HG03442 (cell line): ENCODE measurements around the gene PPIB.
"Not testable (repeated sequence)": the region's sequence is repeated elsewhere in the genome, so short reads cannot be mapped to it uniquely, and the experiment has no call there.

Source experiments
- ATAC-seq: cut with Tn5 transposase; IDR thresholded peaks from one replicate; pipeline ENCODE4 v1.9.1; 2021; ENCODE audit warnings: mild to moderate bottlenecking, moderate library complexity; ENCODE audit not compliant: unreplicated experiment

The PPIB gene

DNA sequence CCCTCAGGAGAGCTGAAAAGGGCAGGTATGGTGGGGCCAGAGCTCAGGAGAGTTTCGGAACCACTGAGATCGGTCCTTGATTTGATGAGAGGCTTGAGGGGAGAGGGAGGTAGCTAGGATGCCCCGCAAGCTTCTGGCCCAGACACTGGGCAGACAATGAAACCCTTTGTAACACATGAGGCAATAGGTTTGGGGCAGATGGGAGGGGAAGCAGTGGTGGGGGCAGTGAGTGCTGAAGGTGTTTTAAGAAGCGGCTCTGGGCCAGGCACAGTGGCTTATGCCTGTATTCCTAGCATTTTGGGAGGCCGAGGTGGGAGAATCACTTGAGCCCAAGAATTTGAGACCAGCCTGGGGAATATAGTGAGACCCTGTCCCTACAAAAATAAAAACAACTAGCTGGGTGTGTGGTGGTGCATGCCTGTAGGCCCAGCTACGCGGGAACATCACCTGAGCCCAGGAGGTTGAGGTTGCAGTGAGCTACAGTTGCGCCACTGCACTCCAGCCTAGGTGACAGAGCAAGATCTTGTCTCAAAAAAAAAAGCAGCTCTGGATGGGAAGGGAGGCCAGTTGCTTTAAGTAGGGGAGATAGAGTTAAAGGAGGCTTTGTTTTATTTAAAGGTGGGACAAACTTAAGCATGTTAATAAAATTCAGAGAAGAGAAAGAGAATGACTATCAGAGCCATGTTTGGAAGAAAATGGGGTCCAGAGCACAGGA is 20.9 kb downstream of the PPIB start:
- ATAC-seq, result no peak

DNA sequence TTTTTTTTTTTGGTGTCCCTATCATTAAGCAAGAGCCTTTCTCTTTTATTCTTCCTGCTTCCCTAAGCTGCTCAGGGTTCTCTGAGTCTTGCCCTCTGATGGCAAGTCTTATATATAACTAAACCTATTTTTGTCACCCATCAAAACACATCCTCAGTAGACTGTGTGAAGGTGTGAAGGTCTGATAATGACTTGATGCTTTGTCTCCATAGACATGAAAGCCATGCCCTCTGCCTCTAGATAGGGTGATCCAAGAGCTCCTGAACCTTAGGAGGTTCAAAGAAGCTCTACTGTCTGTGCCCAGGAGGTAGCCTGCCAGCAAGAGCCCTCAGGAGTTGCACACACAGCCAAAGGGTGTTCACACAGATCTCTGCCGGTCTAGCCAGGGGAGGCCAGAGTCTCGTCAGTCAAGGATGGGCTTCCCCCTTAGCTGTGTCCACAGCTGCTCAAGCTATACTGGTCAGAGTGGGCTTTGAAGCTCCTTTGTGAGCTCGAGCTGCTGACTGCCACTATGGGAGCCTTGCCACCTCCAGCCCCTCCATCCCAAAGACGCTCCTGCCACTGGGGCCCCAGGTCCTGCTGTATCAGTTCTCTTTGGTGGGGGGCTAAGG is 24.4 kb downstream of the PPIB start:
- no peak for ATAC-seq

DNA sequence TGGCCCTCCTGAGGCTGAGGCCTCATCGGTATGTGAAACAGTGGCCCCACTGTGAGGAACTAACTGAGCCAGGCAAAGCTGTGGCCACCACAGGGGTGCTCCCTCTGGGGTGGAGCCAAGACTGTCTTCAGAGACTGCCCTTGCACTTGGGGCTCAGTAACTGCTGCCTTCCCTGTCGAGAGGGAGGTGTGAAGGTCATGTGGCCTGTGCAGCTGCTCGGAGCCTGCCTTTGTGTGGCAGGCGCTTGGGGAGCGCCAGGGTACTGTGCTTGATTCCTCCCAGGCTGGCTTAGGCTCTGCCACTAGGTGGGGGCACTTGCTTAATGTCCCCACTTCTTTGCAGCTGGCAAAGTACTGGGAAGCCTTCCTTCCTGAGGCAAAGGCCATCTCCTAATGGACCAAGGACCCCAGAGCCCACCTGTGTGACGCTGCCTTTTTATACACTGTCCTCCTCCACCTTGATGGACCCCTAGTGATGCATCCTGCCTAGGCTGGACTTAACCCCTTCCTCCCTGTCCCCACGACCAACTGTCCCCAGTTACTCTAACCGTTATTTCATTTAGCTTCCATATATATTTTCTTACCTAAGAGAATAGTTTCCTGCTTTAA is 25.5 kb downstream of the PPIB start:
- ATAC-seq, result no peak

DNA sequence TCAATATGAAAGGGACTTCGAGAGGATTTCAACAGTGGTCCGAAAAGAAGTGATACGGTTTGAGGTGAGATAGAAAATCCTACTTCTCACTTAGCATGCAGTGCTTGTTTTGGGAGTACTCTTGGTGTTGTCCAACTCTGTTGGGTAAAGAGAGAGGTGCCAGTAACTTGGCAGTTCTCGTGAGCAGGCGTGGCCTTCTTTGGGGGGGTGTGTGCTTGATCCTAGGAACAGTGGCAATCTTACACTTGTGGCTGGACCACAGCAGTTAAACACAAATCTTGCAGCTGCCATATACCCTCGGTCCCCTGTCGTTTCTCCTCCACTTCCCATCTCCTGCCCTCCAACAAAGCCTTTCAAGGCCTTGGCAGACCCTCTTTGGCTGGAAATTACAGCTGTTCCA is 26.5 kb downstream of the PPIB start:
- no peak for ATAC-seq

DNA sequence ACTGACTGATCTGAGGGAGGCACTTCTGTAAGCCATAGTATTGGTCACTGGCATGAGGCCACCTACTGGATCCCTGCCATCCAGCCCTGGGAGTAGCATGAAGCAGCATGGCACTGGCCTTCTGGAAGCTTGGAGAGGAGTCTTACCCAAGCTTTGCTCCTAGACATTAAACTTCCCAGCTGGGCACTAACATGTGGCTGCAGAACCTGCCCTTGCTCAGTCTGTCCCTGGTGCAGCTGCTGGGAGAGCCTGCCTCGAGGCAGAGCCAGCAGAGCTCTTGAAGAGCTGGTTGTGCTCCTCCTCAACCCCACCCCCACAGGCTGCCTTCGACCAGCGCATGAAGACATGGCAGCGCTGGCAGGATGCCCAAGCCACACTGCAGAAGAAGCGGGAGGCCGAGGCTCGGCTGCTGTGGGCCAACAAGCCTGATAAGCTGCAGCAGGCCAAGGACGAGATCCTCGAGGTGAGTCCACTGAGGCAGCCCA is 28.4 kb downstream of the PPIB start:
- no peak for ATAC-seq

DNA sequence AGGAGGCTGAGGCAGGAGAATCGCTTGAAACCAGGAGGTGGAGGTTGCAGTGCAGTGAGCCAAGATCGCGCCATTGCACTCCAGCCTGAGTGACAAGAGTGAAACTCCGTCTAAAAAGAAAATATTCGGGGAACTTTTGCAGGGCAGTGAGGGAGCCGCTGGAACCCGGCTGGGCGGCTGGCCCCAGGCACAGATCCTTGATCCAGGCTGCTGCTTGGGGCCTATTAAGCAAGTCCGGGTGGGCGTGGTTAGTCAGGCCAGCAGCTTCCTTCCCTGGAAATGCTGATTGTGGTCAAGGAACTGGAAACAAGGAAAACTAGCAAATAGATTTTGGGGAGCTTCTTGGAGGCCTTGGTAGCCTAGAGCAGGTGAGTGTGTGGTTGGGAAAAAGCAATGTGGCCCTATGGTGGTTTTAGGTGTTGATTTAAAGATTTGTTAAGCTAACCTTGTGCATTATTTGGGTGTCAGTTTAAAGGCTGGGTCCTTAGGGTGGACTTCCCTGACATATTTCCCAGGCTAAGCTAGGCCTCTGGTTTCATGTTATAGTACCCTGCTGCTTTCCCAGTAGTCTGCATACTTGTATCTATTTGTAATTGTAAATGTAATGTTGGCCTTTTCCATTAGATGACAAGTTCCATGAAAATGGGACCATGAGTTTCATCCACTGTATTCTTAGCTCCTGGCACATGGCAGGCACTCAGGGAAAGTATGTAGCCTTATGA is 29.0 kb downstream of the PPIB start:
- ATAC-seq, result no peak

DNA sequence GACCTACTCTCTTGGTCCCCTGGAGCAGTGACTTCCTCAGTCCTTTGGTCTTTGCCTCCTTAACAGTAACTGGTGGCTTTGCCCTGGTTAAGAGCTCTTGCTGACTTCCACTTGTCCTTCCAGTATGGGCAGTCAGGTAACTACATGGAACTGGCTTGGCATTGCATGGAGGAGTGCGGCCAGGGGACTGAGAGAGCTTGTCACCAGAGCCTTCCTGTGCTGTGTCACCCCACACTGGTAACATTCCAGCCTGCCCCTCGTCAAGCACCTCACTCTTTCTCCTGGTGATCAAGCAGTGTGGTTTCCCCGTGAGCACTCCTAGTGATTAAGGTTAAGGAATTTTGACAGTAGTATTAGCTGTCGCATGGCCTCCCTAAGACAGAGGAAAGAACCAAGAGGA is 30.6 kb downstream of the PPIB start:
- ATAC-seq, result no peak

DNA sequence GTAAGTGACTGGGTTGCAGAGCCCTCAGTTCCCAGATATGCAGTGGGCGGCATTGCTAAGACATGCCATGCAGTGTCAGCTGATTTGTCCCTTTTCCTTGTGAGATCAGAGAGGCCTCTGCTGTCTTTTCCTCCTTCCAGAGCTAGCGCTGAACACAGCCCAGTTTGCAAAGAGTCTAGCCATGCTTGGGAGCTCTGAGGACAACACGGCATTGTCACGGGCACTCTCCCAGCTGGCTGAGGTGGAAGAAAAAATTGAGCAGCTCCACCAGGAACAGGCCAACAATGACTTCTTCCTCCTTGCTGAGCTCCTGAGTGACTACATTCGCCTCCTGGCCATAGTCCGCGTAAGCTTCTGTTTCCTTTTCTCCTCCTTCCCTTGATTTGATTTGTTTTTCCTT is 31.3 kb downstream of the PPIB start:
- ATAC-seq, result no peak

DNA sequence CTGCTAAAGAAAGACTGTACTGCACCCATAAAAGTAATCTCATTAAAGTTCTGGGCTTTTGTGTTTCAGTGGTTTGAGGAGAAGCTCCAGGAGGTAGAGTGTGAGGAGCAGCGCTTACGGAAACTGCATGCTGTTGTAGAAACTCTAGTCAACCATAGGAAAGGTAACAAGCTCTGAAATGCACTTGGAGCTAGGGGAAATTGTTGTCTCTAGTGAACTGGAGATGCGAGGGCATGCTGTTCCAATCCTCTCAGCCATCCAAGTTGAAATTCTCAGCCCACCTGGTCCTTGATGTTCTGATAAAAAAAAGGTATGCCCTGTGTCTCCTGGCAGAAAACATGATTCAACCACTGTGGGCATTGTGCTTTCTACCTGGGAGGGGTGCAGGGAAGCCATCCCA is 32.7 kb downstream of the PPIB start:
- ATAC-seq, result no peak

DNA sequence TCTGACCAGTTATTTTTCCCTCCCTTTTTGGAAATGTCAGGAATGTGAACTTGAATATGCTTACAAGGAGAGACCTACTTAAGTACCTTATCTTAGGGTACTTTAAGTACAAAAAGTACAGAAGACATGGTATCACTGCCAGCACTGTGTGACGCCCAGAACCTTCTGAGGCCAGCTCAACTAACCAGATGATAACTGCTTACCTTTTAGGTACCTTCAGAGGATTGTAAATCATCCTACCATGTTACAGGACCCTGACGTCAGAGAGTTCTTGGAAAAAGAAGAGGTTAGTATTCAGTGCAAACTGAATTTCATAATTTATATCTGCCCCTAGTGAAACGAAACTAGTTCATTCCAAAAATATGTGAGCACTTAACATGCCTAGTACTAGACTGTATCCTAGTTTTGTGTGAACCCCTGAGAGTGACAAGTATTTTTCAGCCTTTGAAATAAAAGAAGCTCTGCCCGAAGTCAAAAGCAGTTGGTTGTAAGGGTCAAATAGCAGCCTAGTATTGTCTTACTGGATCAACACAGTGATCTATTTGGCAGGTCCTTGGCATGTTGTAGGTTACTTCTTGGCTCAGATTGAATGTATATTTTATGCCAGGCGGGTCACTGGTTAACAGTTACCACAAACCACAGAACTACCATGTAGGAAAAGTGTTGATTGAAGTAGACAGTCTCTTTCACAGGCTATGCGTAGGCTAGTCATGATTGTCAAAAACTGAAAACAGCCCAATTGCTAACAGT is 35.1 kb downstream of the PPIB start:
- no peak for ATAC-seq

DNA sequence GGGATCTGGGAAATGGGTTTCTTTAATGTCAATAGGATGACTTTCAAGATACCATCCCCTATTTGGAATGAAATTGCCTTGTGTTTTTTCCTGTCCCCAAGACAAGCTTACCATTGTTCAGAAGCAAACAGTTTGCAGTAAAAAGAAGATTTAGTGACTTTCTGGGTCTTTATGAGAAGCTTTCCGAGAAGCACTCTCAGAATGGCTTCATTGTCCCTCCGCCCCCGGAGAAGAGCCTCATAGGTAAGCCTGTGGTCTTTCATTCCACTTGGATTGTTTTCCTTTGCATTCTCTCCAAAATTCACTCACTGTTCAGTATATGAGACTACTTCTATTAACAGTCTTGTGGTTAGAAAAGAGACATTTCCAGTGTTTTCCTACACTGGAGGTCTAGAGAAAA is 36.8 kb downstream of the PPIB start:
- no peak for ATAC-seq

DNA sequence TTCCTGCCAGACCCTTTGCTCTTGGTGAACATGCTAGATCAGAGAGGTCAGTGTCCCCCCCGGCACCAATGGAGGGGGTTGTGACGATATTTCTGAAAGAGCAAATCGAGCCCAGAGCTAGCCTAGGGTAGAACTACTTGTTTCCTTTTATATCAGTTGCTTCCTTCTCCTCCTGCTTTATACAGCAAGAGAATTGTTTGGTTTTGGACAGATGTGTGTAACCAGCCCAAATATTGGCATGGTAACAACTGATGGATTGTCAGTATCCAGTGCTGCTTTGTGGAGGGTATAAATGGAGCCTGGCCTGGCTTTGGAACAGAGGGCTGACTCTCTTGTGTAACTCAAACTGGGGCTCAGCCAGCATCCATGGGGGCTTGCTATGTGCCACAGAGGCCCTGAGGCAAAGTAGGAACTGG is 39.9 kb downstream of the PPIB start:
- no peak for ATAC-seq

DNA sequence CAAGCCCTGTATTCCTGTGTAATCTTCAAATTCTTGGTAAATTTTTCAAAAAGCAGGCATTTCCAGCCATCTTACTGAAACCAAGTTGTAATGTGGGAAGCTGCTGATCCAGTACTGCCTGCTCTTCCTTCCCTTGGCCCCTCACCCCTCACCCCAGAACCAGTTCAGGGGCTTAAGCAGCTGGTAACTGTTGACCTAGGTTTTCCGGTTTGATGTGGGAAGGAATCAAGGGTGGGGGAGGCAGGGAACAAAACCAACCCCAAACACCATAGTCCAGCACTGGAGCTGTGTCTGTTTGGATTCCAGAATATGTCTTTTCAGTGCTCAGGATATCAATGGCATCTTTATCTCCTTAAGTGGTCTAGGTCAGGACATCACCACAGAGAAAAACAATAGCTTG is 40.4 kb downstream of the PPIB start:
- no peak for ATAC-seq

DNA sequence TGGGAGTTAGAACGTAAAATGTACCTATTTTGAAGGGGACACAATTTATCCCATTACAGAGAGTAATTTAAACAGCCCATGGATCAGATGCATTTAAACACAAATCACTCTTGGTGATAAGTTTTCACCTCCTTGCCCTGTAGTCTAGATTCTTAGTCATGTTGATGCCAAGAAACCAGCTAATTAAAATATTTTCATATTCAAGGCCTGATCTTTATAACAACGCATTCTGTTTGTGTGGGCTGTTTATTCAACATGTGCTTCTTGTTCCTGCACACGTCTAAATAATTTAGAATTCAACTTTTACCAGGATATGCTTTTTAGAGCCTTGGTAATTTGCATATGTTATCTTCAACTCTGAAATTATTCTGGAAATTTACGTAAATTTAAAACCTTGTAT is 41.2 kb downstream of the PPIB start:
- ATAC-seq, result no peak

DNA sequence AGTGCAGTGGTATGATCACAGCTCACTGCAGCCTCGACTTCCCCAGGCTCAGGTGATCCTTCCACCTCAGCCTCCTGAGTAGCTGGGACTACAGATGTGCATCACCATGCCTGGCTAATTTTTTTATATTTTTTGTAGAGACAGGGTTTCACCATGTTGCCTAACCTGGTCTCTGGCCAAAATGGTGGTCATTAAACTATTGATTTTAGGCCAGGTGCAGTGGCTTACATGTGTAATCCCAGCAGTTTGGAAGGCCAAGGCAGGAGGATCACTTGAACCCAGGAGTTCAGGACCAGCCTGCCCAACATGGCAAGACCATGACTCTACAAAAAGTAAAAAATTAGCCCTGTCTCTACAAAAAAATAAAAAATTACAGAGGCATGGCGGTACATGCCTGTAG is 42.5 kb downstream of the PPIB start:
- not testable (repeated sequence) for ATAC-seq

DNA sequence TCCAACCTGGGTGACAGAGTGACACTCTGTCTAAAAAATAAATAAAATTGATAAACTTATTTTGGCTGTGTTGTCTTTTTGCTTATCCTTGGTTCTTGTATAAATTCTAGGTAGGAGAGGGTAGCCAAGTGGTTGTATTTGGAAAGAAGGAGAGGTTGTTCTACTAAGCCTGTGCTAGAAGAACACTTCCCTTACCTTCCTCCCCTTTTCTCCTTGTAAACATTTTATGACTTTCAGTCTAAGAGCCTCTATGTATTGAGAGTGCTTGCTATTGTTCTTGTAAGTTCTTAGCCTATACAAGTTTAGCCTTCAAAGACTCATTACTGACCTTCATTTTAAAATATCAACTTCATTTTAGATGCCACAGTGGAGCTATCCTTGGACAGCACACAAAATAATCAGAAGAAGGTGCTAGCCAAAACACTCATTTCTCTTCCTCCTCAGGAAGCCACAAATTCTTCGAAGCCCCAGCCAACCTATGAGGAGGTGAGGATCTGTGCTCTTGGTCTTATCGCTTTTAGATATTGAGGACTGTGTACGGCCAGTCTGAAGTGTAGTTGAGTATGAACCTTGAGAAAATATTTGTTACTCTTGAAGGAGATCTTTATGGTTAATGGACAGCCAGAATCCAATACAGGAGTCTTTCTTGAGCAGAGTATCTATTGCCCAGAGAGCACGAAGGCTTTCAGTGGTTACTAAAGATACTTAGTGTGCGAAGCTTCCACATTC is 44.9 kb downstream of the PPIB start:
- ATAC-seq, result no peak

DNA sequence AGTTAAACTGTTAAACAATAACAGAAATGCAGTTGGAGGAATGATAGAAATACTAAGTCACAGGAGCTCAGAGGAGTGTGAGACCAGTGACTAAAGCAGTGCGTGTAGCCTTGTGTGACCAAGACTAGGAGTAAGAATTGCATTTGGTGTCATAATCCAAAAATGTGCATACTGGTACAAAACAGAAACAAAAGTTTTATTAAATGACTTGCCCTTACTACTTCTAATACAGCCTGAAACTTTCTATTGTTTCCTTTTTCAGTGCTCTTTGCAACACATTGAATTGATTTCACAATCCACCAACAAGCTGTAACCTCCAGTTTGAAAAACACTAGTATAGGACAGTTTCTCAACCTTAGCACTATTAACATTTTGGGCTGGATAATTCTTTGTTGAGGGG is 49.9 kb downstream of the PPIB start:
- no peak for ATAC-seq

DNA sequence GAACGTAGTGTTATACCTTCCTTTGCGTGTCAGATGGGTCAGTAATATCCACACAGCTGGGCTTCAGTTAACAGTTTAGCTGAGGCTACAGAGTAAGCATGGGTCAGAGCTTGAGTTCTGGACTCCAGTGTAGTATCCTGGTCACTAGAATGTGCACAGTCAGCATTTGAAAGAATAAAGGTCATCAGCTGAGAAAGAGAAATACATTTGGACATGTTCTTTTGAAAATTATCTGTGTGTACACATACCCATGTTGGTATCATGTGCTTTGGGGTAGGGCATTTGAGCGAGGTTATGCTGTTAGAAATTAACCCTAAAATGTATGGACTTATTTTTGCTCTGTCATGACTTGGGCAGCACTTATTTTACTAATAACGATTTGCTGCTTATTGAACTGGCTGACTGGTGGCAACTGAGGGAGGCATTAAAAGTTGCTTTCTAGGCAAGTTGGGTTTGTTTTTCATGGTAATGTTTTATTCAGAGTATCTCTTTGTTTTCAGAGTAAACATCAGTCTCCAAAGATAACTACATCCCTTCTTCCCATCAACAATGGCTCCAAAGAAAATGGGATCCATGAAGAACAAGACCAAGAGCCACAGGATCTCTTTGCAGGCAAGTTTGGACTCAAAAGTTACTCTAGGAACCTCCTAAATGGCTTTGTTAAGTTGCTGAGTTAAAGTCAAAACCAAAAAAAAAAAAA is 50.6 kb downstream of the PPIB start:
- ATAC-seq, result no peak

DNA sequence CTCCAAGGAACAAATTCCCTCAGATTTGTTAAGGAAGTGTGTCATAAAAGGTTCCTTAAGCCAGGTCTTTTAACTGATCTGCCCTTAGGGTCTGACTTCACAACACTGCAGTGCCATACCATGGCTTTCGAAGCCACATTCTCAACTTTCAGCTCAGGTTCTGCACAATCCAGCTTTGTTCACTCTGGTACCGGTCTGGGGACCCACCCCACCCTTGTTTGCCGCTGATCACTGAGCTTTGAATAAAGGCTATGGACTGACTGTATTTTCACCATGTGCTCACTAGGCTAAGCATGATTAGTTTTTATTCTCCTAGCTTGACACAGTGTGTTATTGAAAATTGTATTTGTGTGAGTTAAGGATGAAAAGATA is 51.2 kb downstream of the PPIB start:
- no peak for ATAC-seq
